GM23338 (cell line): ENCODE measurements around the gene CHCHD3. TPM values are rescaled to one million over a fixed set of nuclear protein-coding genes. Genes with fewer than 3 reads are reported as not detected.

ENCODE experiments used
- ATAC-seq: fragments of 200-7000 bp; cut with Tn5 transposase; 3 replicates; pipeline ENCODE4 v1.9.1; 2020
- DNase-seq: peaks from one replicate; pipeline ENCODE4 v3.0.0-alpha.2; 2015; ENCODE audit warnings: low spot score
- H2AFZ ChIP-seq: fragments of 200-600 bp; sonication (generic); 2 replicates; pipeline ENCODE4 v1.8.0; 2016; ENCODE audit warnings: antibody characterized with exemption, mild to moderate bottlenecking, moderate library complexity
- H3F3A ChIP-seq: fragments of 200-600 bp; sonication (generic); replicated peaks from 2 replicates; pipeline ENCODE4 v1.8.0; 2017; ENCODE audit warnings: antibody characterized with exemption, mixed run types, low read depth
- H3K27ac ChIP-seq: fragments of 200-600 bp; sonication (generic); 2 replicates; pipeline ENCODE4 v1.6.1; 2016; ENCODE audit warnings: low read depth
- H3K27me3 ChIP-seq: fragments of 200-600 bp; sonication (generic); 2 replicates; pipeline ENCODE4 v1.8.0; 2016; ENCODE audit warnings: mild to moderate bottlenecking, mixed run types, moderate library complexity; ENCODE audit not compliant: insufficient read depth
- H3K36me3 ChIP-seq: fragments of 200-600 bp; sonication (generic); 2 replicates; pipeline ENCODE4 v1.8.0; 2016; ENCODE audit warnings: mild to moderate bottlenecking; ENCODE audit not compliant: insufficient read depth
- H3K4me1 ChIP-seq: fragments of 200-600 bp; sonication (generic); 2 replicates; pipeline ENCODE4 v1.8.0; 2016; ENCODE audit warnings: mild to moderate bottlenecking, moderate library complexity; ENCODE audit not compliant: insufficient read depth
- H3K4me2 ChIP-seq: fragments of 200-600 bp; sonication (generic); 2 replicates; pipeline ENCODE4 v1.7.1; 2017; ENCODE audit warnings: mixed run types
- H3K4me3 ChIP-seq: fragments of 200-600 bp; sonication (generic); 2 replicates; pipeline ENCODE4 v1.6.1; 2016; ENCODE audit warnings: mixed run types
- H3K79me2 ChIP-seq: fragments of 200-600 bp; sonication (generic); replicated peaks from 2 replicates; pipeline ENCODE4 v1.8.0; 2017; ENCODE audit warnings: mild to moderate bottlenecking; ENCODE audit not compliant: insufficient read depth
- H3K9me2 ChIP-seq: fragments of 200-600 bp; sonication (generic); 2 replicates; pipeline ENCODE4 v1.8.0; 2017; ENCODE audit not compliant: insufficient read depth
- H4K20me1 ChIP-seq: fragments of 200-600 bp; sonication (generic); replicated peaks from 2 replicates; pipeline ENCODE4 v1.8.0; 2017; ENCODE audit warnings: mild to moderate bottlenecking; ENCODE audit not compliant: insufficient read depth
- H3K27ac Mint-ChIP-seq: 2 replicates; pipeline ENCODE4 v1.8.0; 2020; ENCODE audit warnings: inconsistent platforms, mild to moderate bottlenecking, moderate library complexity, mixed read lengths
- H3K27me3 Mint-ChIP-seq: 3 replicates; pipeline ENCODE4 v1.8.0; 2022; ENCODE audit warnings: low read depth, mild to moderate bottlenecking, moderate library complexity, mixed read lengths, inconsistent platforms; ENCODE audit not compliant: insufficient read depth, poor library complexity
- H3K36me3 Mint-ChIP-seq: 3 replicates; pipeline ENCODE4 v1.8.0; 2021; ENCODE audit warnings: low read depth, mild to moderate bottlenecking, inconsistent platforms, moderate library complexity, mixed read lengths
- H3K4me1 Mint-ChIP-seq: 3 replicates; pipeline ENCODE4 v1.8.0; 2020; ENCODE audit warnings: mild to moderate bottlenecking, inconsistent platforms, mixed read lengths
- H3K4me3 Mint-ChIP-seq: 3 replicates; pipeline ENCODE4 v1.8.0; 2021; ENCODE audit warnings: moderate library complexity, mild to moderate bottlenecking, inconsistent platforms, mixed read lengths
- H3K9me3 Mint-ChIP-seq: 3 replicates; pipeline ENCODE4 v1.8.0; 2020; ENCODE audit warnings: moderate library complexity, mild to moderate bottlenecking, inconsistent platforms, mixed read lengths
- CREB1 ChIP-seq: fragments of 250-450 bp; sonication (Bioruptor Pico); IDR thresholded peaks from 2 replicates; pipeline ENCODE4 v1.5.0; 2020; ENCODE audit warnings: low read depth, mild to moderate bottlenecking, moderate library complexity
- CTCF ChIP-seq, 2 experiments: fragments of 200-600 bp in 1 of 2; sonication (generic) in 1 of 2; conservative IDR thresholded peaks; 2 replicates each; pipeline versions ENCODE4 v1.5.1 to v1.6.1; 2016 to 2017; ENCODE audit warnings: antibody characterized with exemption in 2 of 2, low read depth in 2 of 2, mild to moderate bottlenecking in 2 of 2, moderate library complexity in 1 of 2
- ETS1 ChIP-seq: IDR thresholded peaks from 2 replicates; pipeline ENCODE4 v1.6.1; 2016; ENCODE audit warnings: antibody characterized with exemption
- EZH2phosphoT487 ChIP-seq: fragments of 200-600 bp; sonication (generic); IDR thresholded peaks from one replicate; pipeline ENCODE4 v1.8.1; 2018; ENCODE audit warnings: antibody characterized with exemption; ENCODE audit not compliant: unreplicated experiment
- JUNB ChIP-seq: IDR thresholded peaks from one replicate; pipeline ENCODE4 v1.6.1; 2016; ENCODE audit warnings: antibody characterized with exemption; ENCODE audit not compliant: unreplicated experiment
- POLR2AphosphoS5 ChIP-seq: IDR thresholded peaks from 2 replicates; pipeline ENCODE4 v1.6.1; 2016; ENCODE audit warnings: antibody characterized with exemption, low read depth
- REST ChIP-seq: IDR thresholded peaks from one replicate; pipeline ENCODE4 v1.6.1; 2018; ENCODE audit warnings: antibody characterized with exemption; ENCODE audit not compliant: unreplicated experiment
- STAT1 ChIP-seq: IDR thresholded peaks from one replicate; pipeline ENCODE4 v1.6.1; 2016; ENCODE audit warnings: antibody characterized with exemption; ENCODE audit not compliant: unreplicated experiment
- ZNF114 ChIP-seq: fragments of 250-450 bp; sonication (Bioruptor Pico); IDR thresholded peaks from 2 replicates; pipeline ENCODE4 v1.5.0; 2020; ENCODE audit warnings: mild to moderate bottlenecking, moderate library complexity
- ZNF331 ChIP-seq: fragments of 250-450 bp; sonication (Bioruptor Pico); IDR thresholded peaks from 2 replicates; pipeline ENCODE4 v1.5.0; 2020; ENCODE audit warnings: low read depth, mild to moderate bottlenecking, moderate library complexity
- polyA plus RNA-seq: library from polyadenylated mRNA; unstranded; fragments of >200 nt; fragmentation: Nextera tagmentation; extraction: Ambion mirVana; gene quantifications from 2 replicates; pipeline ENCODE4 v1.2.1, GENCODE V29; 2016
- total RNA-seq: library from RNA; depleted of rRNA; stranded (reverse); fragments of >200 nt; shearing (Covaris generic); gene quantifications from 2 replicates; pipeline ENCODE4 v1.2.3, GENCODE V29; 2014

The CHCHD3 gene
- total and polyA plus RNA-seq, 2 experiments from 2014 or later, result 107 to 131 TPM

DNA sequence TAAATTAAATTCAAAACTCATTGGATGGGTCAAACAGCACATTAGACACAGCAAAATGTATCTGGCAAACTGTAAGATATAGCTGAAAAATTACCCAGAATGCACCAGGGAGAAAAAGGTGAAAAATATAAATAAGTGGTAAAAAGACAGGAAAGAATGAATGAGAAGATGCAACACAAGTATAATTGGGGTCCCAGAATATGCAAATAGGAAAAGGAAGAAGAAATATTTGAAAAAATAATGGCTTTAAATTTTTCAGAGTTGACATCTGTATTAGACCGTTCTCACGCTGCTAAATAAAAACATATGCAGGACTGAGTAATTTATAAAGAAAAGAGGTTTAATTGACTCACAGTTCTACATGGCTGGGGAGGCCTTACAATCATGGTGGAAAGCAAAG is 337.9 kb downstream of the CHCHD3 start (continued):
- TF ChIP-seq ETS1, result no peak
- no peak for TF ChIP-seq ZNF331 (CRISPR knock-in tag)

- peaks cover 17% of the 10 kb centered on the region; the same call in 2 of the 3 replicates for H3K9me3 Mint-ChIP-seq
- no peak for DNase-seq
- Histone ChIP-seq H3K4me1 (no peaks in the 10 kb centered on the region), H4K20me1 (no peaks in the 10 kb centered on the region), H3K79me2 (no peaks in the 10 kb centered on the region), H2AFZ (peak overlapping the region; percentile 32; the same call in 1 of the 2 replicates), H3K36me3 (no peaks in the 10 kb centered on the region), H3K27me3 (no peaks in the 10 kb centered on the region), H3K27ac (no peak overlapping the region), H3K9me2 (0 out of 2 replicates have a peak, but pooled peaks cover 3% of the 10 kb centered on the region), H3K4me2 (no peak overlapping the region), H3K4me3 (no peak overlapping the region), H3F3A (no peaks in the 10 kb centered on the region)
- no peak for ATAC-seq
- H3K4me3 Mint-ChIP-seq, result no peak overlapping the region
- H3K36me3 Mint-ChIP-seq, result peaks cover 8% of the 10 kb centered on the region
- TF ChIP-seq CTCF (conservative IDR thresholded peaks at IDR 0.05; ENCODE audit: low read depth in 2 of 2) (no peak), ZNF331 (CRISPR knock-in tag) (no peak), EZH2phosphoT487 (no peak), REST (no peak)
- no peak overlapping the region for H3K27ac Mint-ChIP-seq
- H3K27me3 Mint-ChIP-seq, result peaks cover 3% of the 10 kb centered on the region
- peaks cover 3% of the 10 kb centered on the region for H3K4me1 Mint-ChIP-seq
Observed at GRCh38 chr7:132742189-132742612, 339.7 kb downstream of the CHCHD3 start.

- no peaks in the 10 kb centered on the region; the same call in 2 of the 3 replicates for H3K4me1 Mint-ChIP-seq
- no peak overlapping the region for H3K4me3 Mint-ChIP-seq
- Histone ChIP-seq H3K27ac (no peak overlapping the region), H3F3A (no peaks in the 10 kb centered on the region), H4K20me1 (no peaks in the 10 kb centered on the region), H3K36me3 (no peaks in the 10 kb centered on the region), H3K4me1 (no peaks in the 10 kb centered on the region), H3K9me2 (0 out of 2 replicates have a peak, but pooled peaks cover 3% of the 10 kb centered on the region), H3K79me2 (no peaks in the 10 kb centered on the region), H3K27me3 (no peaks in the 10 kb centered on the region), H2AFZ (no peak overlapping the region), H3K4me3 (no peak overlapping the region), H3K4me2 (no peak overlapping the region)
- no peak overlapping the region for H3K27ac Mint-ChIP-seq
- H3K27me3 Mint-ChIP-seq, result peaks cover 3% of the 10 kb centered on the region
- DNase-seq, result no peak
- peaks cover 8% of the 10 kb centered on the region for H3K36me3 Mint-ChIP-seq
- no peak for ATAC-seq
- H3K9me3 Mint-ChIP-seq, result peaks cover 17% of the 10 kb centered on the region; the same call in 2 of the 3 replicates
- TF ChIP-seq JUNB (no peak), CREB1 (CRISPR knock-in tag) (no peak), STAT1 (no peak), POLR2AphosphoS5 (no peak), ZNF114 (CRISPR knock-in tag) (no peak)
Observed at GRCh38 chr7:132740176-132740575, 341.7 kb downstream of the CHCHD3 start.
